DMS153 treated with DMSO at 0.1 percent for 48 hours (cell line): ENCODE results near the gene HSPB7.
"Not testable (repeated sequence)": the region's sequence is repeated elsewhere in the genome, so short reads cannot be mapped to it uniquely, and the experiment has no call there.

Experiments used
- DNase-seq: peaks from one replicate; lab custom pipeline; 2025; ENCODE audit not compliant: unreplicated experiment; lab: John Stamatoyannopoulos, UW

Gene HSPB7

GRCh38 chr1:15983275-15983674 is 34.6 kb downstream of the HSPB7 start:
- DNase-seq = no peak

GRCh38 chr1:15981679-15982078 is 36.2 kb downstream of the HSPB7 start:
- DNase-seq = no peak

GRCh38 chr1:15977947-15978346 is 39.9 kb downstream of the HSPB7 start:
- not testable (repeated sequence) for DNase-seq

GRCh38 chr1:15975805-15976680 is 41.8 kb downstream of the HSPB7 start, which contains the start of gene ZBTB17:
Gene ZBTB17, minus strand, starts transcription at chr1:15976101. Its CDS starts 27,606 bp downstream, at chr1:15948495.
- peak; percentile 86 for DNase-seq

GRCh38 chr1:15975358-15975804 is 42.5 kb downstream of the HSPB7 start:
- DNase-seq = no peak

- no peak for DNase-seq
Measured at GRCh38 chr1:15974855-15975254, 43.0 kb downstream of the HSPB7 start.

- no peak for DNase-seq
Measured at GRCh38 chr1:15973772-15974171, 44.1 kb downstream of the HSPB7 start.

- no peak for DNase-seq
Measured at GRCh38 chr1:15972409-15972808, 45.4 kb downstream of the HSPB7 start.

GRCh38 chr1:15970911-15971310 is 46.9 kb downstream of the HSPB7 start:
- no peak for DNase-seq

GRCh38 chr1:15969321-15969880 is 48.4 kb downstream of the HSPB7 start:
- no peak for DNase-seq

- no peak for DNase-seq
Measured at GRCh38 chr1:15968172-15968571, 49.7 kb downstream of the HSPB7 start.

- DNase-seq = no peak
Measured at GRCh38 chr1:15966956-15967344, 50.9 kb downstream of the HSPB7 start.

- no peak for DNase-seq
Measured at GRCh38 chr1:15966081-15966955, 51.5 kb downstream of the HSPB7 start.

GRCh38 chr1:15965228-15965767 is 52.5 kb downstream of the HSPB7 start:
- no peak for DNase-seq
